Uterus (tissue), 4 donors: ENCODE data around the gene WDR6. TPM values are rescaled to one million over a fixed set of nuclear protein-coding genes. Genes with fewer than 3 reads are reported as not detected.
A peak's percentile ranks its signal among the peaks of the same experiment; 100 is the strongest.

Experiments
- DNase-seq, 2 donors: peaks; one replicate each; pipeline ENCODE4 v3.0.0-alpha.2; 2019 to 2020
- H3K27ac ChIP-seq, 2 donors: fragments of 200-600 bp; sonication (generic); 1 replicate in 1 of 2; 2 replicates in 1 of 2; pipeline ENCODE4 v1.5.1; 2016 to 2018
- H3K27me3 ChIP-seq, 2 donors: fragments of 200-600 bp; sonication (generic); one replicate each; pipeline ENCODE4 v1.5.1; 2018 to 2019; ENCODE audit warnings: control low read depth in 1 of 2
- H3K36me3 ChIP-seq, 2 donors: fragments of 200-600 bp; sonication (generic); one replicate each; pipeline ENCODE4 v1.5.1; 2019; ENCODE audit warnings: control low read depth in 1 of 2
- H3K4me1 ChIP-seq, 2 donors: fragments of 200-600 bp; sonication (generic); one replicate each; pipeline ENCODE4 v1.5.1; 2018 to 2019; ENCODE audit warnings: control low read depth in 1 of 2
- H3K4me3 ChIP-seq, 2 donors: fragments of 200-600 bp; sonication (generic); 1 replicate in 1 of 2; 2 replicates in 1 of 2; pipeline ENCODE4 v1.5.1; 2018 to 2019; ENCODE audit warnings: mild to moderate bottlenecking in 1 of 2
- H3K9me3 ChIP-seq, 2 donors: fragments of 200-600 bp; sonication (generic); one replicate each; pipeline ENCODE4 v1.5.1; 2019; ENCODE audit warnings: control low read depth in 1 of 2
- CTCF ChIP-seq, 4 experiments: fragments of 200-600 bp in 2 of 4; fragments of 450-650 bp in 2 of 4; sonication (generic) in 2 of 4; IDR thresholded peaks; one replicate each; pipeline ENCODE4 v1.5.1; 2016 to 2019; ENCODE audit warnings: antibody characterized with exemption in 4 of 4, mild to moderate bottlenecking in 2 of 4, moderate library complexity in 1 of 4
- POLR2A ChIP-seq, 2 donors: fragments of 450-650 bp; IDR thresholded peaks; one replicate each; pipeline ENCODE4 v1.6.1; 2016; ENCODE audit warnings: antibody characterized with exemption in 2 of 2, mild to moderate bottlenecking in 1 of 2, moderate library complexity in 1 of 2
- intact Hi-C: fragments of 100-400 bp; cut with DNase I; formaldehyde crosslinking; loops from one replicate; pipeline ENCODE4 v1.15.1; 2023; ENCODE audit warnings: low total_unique reads
- total RNA-seq, 4 donors: library from RNA; depleted of rRNA in 3 of 4; stranded (reverse); fragments of >200 nt in 3 of 4; gene quantifications; one replicate each; pipeline versions ENCODE4 v1.1.0 to v1.2.4, GENCODE V29; 2014 to 2023
- donor health status: DM: yes; HTN: yes; CAD: no.

The WDR6 gene
- total RNA-seq, 4 donors from 2014 or later: 50.0 to 243 (median 122) TPM

DNA sequence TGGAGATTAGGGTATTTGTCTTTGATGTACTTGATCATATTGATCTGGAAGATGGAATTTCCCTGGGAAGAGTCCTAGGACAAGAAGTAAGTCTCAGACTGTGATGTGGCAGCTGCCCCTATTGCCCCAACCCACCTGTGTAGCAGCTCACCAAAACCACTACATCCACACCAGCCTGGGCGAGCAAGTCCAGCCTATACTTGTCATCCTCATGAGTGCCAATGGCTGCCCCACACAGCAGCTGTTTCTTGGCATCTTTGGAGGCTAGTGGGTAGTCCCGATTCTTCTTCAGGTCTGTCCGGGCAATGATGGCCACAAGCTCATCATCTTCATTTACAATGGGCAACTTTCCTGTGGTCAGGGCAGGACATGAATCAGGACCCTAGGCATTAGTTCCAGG is 19.3 kb downstream of the WDR6 start:
- Histone ChIP-seq H3K4me1 (peaks cover 5% of the 10 kb centered on the region in 2 donors), H3K27me3 (no peaks in the 10 kb centered on the region), H3K36me3 (no peaks in the 10 kb centered on the region), H3K27ac (no peak overlapping the region), H3K9me3 (no peaks in the 10 kb centered on the region), H3K4me3 (no peak overlapping the region)
- no peak for DNase-seq
- no peak for TF ChIP-seq CTCF (IDR thresholded peaks at IDR 0.05)
- TF ChIP-seq POLR2A (IDR thresholded peaks at IDR 0.05): no peak
- intact Hi-C loops: no loop called here

- H3K4me1 ChIP-seq: peaks cover 5% of the 10 kb centered on the region in 2 donors
- TF ChIP-seq POLR2A (IDR thresholded peaks at IDR 0.05) (no peak), CTCF (IDR thresholded peaks at IDR 0.05) (no peak)
- intact Hi-C loops: no loop called here
- no peak overlapping the region for H3K4me3 ChIP-seq
- no peak for DNase-seq
- no peak overlapping the region for H3K27ac ChIP-seq
- no peaks in the 10 kb centered on the region for H3K9me3 ChIP-seq
- no peaks in the 10 kb centered on the region for H3K27me3 ChIP-seq
- no peaks in the 10 kb centered on the region for H3K36me3 ChIP-seq
Measured at GRCh38 chr3:49027634-49028033, 20.4 kb downstream of the WDR6 start.

DNA sequence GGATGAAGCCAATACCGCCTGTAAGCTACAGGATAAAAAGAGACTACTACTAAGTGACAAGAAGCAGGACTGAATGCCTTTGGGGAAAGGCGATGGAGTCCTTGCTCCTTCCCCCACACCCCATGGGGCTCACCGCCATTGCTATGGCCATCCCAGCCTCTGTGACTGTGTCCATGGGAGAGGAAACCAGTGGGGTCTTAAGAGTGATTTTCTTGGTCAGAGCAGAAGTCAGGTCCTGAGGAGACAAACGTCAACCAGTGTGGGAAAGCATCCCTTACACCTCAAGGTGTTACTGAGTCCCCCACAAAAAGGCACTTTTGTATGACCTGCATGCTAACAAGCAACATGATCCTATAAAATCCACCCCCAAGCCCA is 21.1 kb downstream of the WDR6 start:
- no peak for DNase-seq
- intact Hi-C loops: no loop called here
- no peaks in the 10 kb centered on the region for H3K9me3 ChIP-seq
- H3K27ac ChIP-seq: peak overlapping the region; percentile 91 to 97
- no peaks in the 10 kb centered on the region for H3K27me3 ChIP-seq
- H3K4me3 ChIP-seq: peak overlapping the region in 1 of 2 donors; percentile 72
- TF ChIP-seq POLR2A (IDR thresholded peaks at IDR 0.05) (no peak), CTCF (IDR thresholded peaks at IDR 0.05) (no peak)
- H3K36me3 ChIP-seq: no peaks in the 10 kb centered on the region
- H3K4me1 ChIP-seq: peaks cover 5% of the 10 kb centered on the region in 2 donors

DNA sequence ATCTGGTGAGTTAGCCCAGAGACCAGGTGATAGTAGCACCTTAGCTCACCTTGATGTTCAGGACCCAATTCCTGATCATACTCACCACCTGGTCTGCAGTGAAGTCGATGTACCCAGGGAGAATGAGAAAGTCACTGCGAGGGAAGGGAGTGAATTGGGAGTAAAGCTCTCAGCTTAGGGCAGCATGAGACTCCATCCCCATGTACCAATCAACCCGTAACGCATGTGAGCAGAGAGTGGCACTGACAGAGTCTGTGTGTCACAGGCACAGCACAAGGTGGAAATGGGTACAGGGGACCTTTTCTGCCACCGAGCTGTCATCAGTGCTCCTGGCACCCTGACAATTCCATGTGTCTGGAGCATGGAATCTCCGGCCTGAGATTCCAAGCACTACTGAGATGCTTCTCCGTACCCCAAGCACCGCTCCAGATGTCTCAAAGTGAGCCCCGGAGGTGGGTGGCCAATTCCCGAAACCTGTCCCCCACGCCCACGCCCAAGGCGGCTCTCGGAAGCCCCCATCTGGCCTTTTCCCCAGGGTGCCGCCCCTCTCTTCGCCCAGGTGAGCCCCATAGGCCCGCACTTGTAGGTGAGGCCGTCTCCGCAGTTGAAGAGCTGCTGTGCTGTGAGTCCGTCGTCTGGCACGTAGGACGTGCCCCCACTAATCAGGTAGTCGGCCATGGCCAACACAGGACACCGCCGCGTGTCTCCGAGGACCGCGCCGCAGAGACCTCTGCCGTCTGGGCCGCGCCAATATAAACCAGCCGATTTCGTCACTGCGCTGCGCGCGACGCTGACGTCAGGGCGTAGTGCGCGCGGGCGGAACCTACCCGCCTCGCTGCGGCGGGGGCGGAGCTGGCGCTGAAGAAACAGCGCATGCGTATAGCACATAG is 21.7 kb downstream of the WDR6 start, which contains the start of gene IMPDH2:
Gene IMPDH2, minus strand, starts transcription at position 726 of the 890 bp plus-strand sequence. Its CDS starts 48 bp downstream, at position 678.
- no peaks in the 10 kb centered on the region for H3K9me3 ChIP-seq
- peak; percentile 92 to 95 for DNase-seq
- TF ChIP-seq POLR2A (IDR thresholded peaks at IDR 0.05): peak; percentile 87 to 99
- TF ChIP-seq CTCF (IDR thresholded peaks at IDR 0.05): peak in 3 of 4 experiments; percentile 28 to 46 (median 28)
- peak within 1 kb of the TSS; percentile 91 to 97 for H3K27ac ChIP-seq
- intact Hi-C loops: no loop called here
- no peaks in the 10 kb centered on the region for H3K36me3 ChIP-seq
- no peaks in the 10 kb centered on the region for H3K27me3 ChIP-seq
- peaks cover 5% of the 10 kb centered on the region in 2 donors for H3K4me1 ChIP-seq
- H3K4me3 ChIP-seq: peak within 1 kb of the TSS; percentile 72 to 78

GRCh38 chr3:49029563-49029884 is 22.3 kb downstream of the WDR6 start:
- peak overlapping the region; percentile 91 to 97 for H3K27ac ChIP-seq
- H3K9me3 ChIP-seq: no peaks in the 10 kb centered on the region
- H3K4me3 ChIP-seq: peak overlapping the region; percentile 72 to 78
- intact Hi-C loops: no loop called here
- peaks cover 5% of the 10 kb centered on the region in 2 donors for H3K4me1 ChIP-seq
- no peaks in the 10 kb centered on the region for H3K36me3 ChIP-seq
- TF ChIP-seq CTCF (IDR thresholded peaks at IDR 0.05): no peak
- TF ChIP-seq POLR2A (IDR thresholded peaks at IDR 0.05): no peak
- no peaks in the 10 kb centered on the region for H3K27me3 ChIP-seq
- DNase-seq: no peak
